ENCODE data around the gene DDX10.

GRCh38 chr11:108966978-108967377, 302.1 kb downstream of the DDX10 start:
- TF ChIP-seq POLR2A (IDR thresholded peaks at IDR 0.05; ENCODE audit: extremely low read depth, insufficient read length), result no peak
- TF ChIP-seq CTCF (IDR thresholded peaks at IDR 0.05; ENCODE audit: low read depth, low read length), result no peak
- TF ChIP-seq MYC (IDR thresholded peaks at IDR 0.05; ENCODE audit: low read depth, low read length), result no peak
- TF ChIP-seq, protein P1, sequence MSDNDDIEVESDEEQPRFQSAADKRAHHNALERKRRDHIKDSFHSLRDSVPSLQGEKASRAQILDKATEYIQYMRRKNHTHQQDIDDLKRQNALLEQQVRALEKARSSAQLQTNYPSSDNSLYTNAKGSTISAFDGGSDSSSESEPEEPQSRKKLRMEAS (IDR thresholded peaks at IDR 0.05; ENCODE audit: low read depth, low read length), result no peak

All from NB4 (cell line).